DOHH2 (cell line): ENCODE measurements around the gene MOXD1.

Experiments used
- H3F3A ChIP-seq: fragments of 200-600 bp; sonication (generic), shearing (Covaris generic); 2 replicates; pipeline ENCODE4 v1.6.0; 2016; ENCODE audit warnings: antibody characterized with exemption, mild to moderate bottlenecking; ENCODE audit not compliant: control insufficient read depth, insufficient read depth
- H3K27ac ChIP-seq: fragments of 200-600 bp; sonication (generic); 2 replicates; pipeline ENCODE4 v1.5.1; 2014; ENCODE audit warnings: low read depth, mild to moderate bottlenecking, low read length, moderate library complexity
- H3K27me3 ChIP-seq: fragments of 200-600 bp; sonication (generic); 2 replicates; pipeline ENCODE4 v1.6.1; 2014; ENCODE audit warnings: mild to moderate bottlenecking, low read length, mixed read lengths; ENCODE audit not compliant: control insufficient read depth
- H3K36me3 ChIP-seq: fragments of 200-600 bp; sonication (generic); 2 replicates; pipeline ENCODE4 v1.6.1; 2014; ENCODE audit warnings: mild to moderate bottlenecking, low read length, moderate library complexity, mixed read lengths; ENCODE audit not compliant: control insufficient read depth
- H3K4me1 ChIP-seq: fragments of 200-600 bp; sonication (generic); 2 replicates; pipeline ENCODE4 v1.6.1; 2014; ENCODE audit warnings: mild to moderate bottlenecking, low read length, mixed read lengths; ENCODE audit not compliant: control insufficient read depth
- H3K4me2 ChIP-seq: fragments of 200-600 bp; sonication (generic); 2 replicates; pipeline ENCODE4 v1.6.0; 2014; ENCODE audit warnings: mild to moderate bottlenecking, low read length, moderate library complexity
- H3K4me3 ChIP-seq: fragments of 200-600 bp; sonication (generic); 2 replicates; pipeline ENCODE4 v1.5.1; 2014; ENCODE audit warnings: mild to moderate bottlenecking, low read length, mixed read lengths
- H3K79me2 ChIP-seq: fragments of 200-600 bp; sonication (generic); 2 replicates; pipeline ENCODE4 v1.6.1; 2014; ENCODE audit warnings: mild to moderate bottlenecking, low read length, mixed read lengths; ENCODE audit not compliant: control insufficient read depth
- H3K9me2 ChIP-seq: fragments of 200-600 bp; sonication (generic); replicated peaks from 2 replicates; pipeline ENCODE4 v1.6.1; 2014; ENCODE audit warnings: mild to moderate bottlenecking, low read length, mixed read lengths; ENCODE audit not compliant: control insufficient read depth
- H3K9me3 ChIP-seq: fragments of 200-600 bp; sonication (generic); 2 replicates; pipeline ENCODE4 v1.6.1; 2014; ENCODE audit warnings: antibody characterized with exemption, low read length, mixed read lengths; ENCODE audit not compliant: control insufficient read depth, insufficient read depth
- H4K20me1 ChIP-seq: fragments of 200-600 bp; sonication (generic); 2 replicates; pipeline ENCODE4 v1.6.0; 2014; ENCODE audit warnings: low read depth, mild to moderate bottlenecking, antibody characterized with exemption, low read length, moderate library complexity; ENCODE audit not compliant: control insufficient read depth, insufficient read depth
- EZH2phosphoT487 ChIP-seq: fragments of 200-600 bp; sonication (generic); IDR thresholded peaks from 2 replicates; pipeline ENCODE4 v1.6.1; 2017; ENCODE audit warnings: borderline replicate concordance, mild to moderate bottlenecking, antibody characterized with exemption, low read length, moderate library complexity, mixed read lengths
- TF ChIP-seq, protein P1 (sequence below): fragments of 200-600 bp; sonication (generic); IDR thresholded peaks from one replicate; pipeline ENCODE4 v1.5.1; 2014; ENCODE audit warnings: antibody characterized with exemption, mild to moderate bottlenecking, low read depth, low read length; ENCODE audit not compliant: poor library complexity, severe bottlenecking

MOXD1 gene

GRCh38 chr6:132253906-132254305 is 147.4 kb downstream of the MOXD1 start:
- Histone ChIP-seq H3K4me1 (no peaks in the 10 kb centered on the region), H3K79me2 (no peaks in the 10 kb centered on the region), H3K36me3 (no peaks in the 10 kb centered on the region), H3K9me2 (no peaks in the 10 kb centered on the region), H3K9me3 (peaks cover 6% of the 10 kb centered on the region; the same call in 1 of the 2 replicates), H3K4me3 (no peak overlapping the region), H3F3A (no peaks in the 10 kb centered on the region), H4K20me1 (no peaks in the 10 kb centered on the region), H3K27ac (no peak overlapping the region), H3K4me2 (no peak overlapping the region), H3K27me3 (no peaks in the 10 kb centered on the region)
- TF ChIP-seq, protein P1, sequence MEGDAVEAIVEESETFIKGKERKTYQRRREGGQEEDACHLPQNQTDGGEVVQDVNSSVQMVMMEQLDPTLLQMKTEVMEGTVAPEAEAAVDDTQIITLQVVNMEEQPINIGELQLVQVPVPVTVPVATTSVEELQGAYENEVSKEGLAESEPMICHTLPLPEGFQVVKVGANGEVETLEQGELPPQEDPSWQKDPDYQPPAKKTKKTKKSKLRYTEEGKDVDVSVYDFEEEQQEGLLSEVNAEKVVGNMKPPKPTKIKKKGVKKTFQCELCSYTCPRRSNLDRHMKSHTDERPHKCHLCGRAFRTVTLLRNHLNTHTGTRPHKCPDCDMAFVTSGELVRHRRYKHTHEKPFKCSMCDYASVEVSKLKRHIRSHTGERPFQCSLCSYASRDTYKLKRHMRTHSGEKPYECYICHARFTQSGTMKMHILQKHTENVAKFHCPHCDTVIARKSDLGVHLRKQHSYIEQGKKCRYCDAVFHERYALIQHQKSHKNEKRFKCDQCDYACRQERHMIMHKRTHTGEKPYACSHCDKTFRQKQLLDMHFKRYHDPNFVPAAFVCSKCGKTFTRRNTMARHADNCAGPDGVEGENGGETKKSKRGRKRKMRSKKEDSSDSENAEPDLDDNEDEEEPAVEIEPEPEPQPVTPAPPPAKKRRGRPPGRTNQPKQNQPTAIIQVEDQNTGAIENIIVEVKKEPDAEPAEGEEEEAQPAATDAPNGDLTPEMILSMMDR = no peak
- TF ChIP-seq EZH2phosphoT487 = no peak

DNA sequence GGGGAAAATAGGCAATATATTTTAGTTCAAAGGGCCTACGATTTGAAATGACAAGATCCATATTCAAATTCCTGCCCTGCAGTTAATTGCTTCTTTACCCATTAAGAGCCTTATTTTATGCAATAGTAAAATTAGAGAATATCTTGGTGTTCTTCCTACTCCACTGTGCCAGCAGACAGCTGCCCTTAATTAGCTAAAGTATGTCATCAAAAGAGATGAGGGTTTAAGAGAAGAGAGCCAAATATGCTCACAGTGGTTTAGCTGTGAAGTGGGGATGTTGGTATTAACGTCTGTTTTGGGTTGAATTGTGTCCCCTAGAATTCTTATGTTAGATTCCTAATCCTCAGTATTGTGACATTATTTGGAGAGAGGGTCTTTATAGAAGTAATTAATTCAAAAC is 148.1 kb downstream of the MOXD1 start:
- Histone ChIP-seq H3K4me3 (no peak overlapping the region), H3K9me2 (no peaks in the 10 kb centered on the region), H3K79me2 (no peaks in the 10 kb centered on the region), H3K27me3 (no peaks in the 10 kb centered on the region), H3K9me3 (peaks cover 6% of the 10 kb centered on the region; the same call in 1 of the 2 replicates), H4K20me1 (no peaks in the 10 kb centered on the region), H3F3A (no peaks in the 10 kb centered on the region), H3K4me1 (no peaks in the 10 kb centered on the region), H3K27ac (no peak overlapping the region), H3K36me3 (no peaks in the 10 kb centered on the region), H3K4me2 (no peak overlapping the region)
- TF ChIP-seq, protein P1 = no peak
- TF ChIP-seq EZH2phosphoT487 = no peak

GRCh38 chr6:132252113-132252512 is 149.2 kb downstream of the MOXD1 start:
- Histone ChIP-seq H3K9me2 (no peaks in the 10 kb centered on the region), H3K79me2 (no peaks in the 10 kb centered on the region), H3K4me1 (no peaks in the 10 kb centered on the region), H3K9me3 (peaks cover 6% of the 10 kb centered on the region; the same call in 1 of the 2 replicates), H3K4me3 (no peak overlapping the region), H3K4me2 (no peak overlapping the region), H3K27ac (no peak overlapping the region), H3K36me3 (no peaks in the 10 kb centered on the region), H4K20me1 (no peaks in the 10 kb centered on the region), H3F3A (no peaks in the 10 kb centered on the region), H3K27me3 (no peaks in the 10 kb centered on the region)
- no peak for TF ChIP-seq EZH2phosphoT487
- TF ChIP-seq, protein P1 = no peak
